Neural progenitor cell (in vitro differentiated cells): ENCODE measurements around the gene SCFD1. TPM values are rescaled to one million over a fixed set of nuclear protein-coding genes. Genes with fewer than 3 reads are reported as not detected.

Experiments used
- DNase-seq: peaks from one replicate; pipeline ENCODE4 v3.0.0-alpha.2; 2016; ENCODE audit warnings: low spot score
- H2AFZ ChIP-seq: fragments of 200-600 bp; sonication (generic); replicated peaks from 2 replicates; pipeline ENCODE4 v1.6.1; 2016; ENCODE audit warnings: antibody characterized with exemption
- H3F3A ChIP-seq: fragments of 200-600 bp; sonication (generic); 2 replicates; pipeline ENCODE4 v1.6.1; 2016; ENCODE audit warnings: antibody characterized with exemption, low read depth
- H3K27ac ChIP-seq: fragments of 200-600 bp; sonication (generic); 2 replicates; pipeline ENCODE4 v1.5.1; 2016; ENCODE audit warnings: mild to moderate bottlenecking
- H3K27me3 ChIP-seq: fragments of 200-600 bp; sonication (generic); 2 replicates; pipeline ENCODE4 v1.6.1; 2016; ENCODE audit warnings: mild to moderate bottlenecking, moderate library complexity
- H3K36me3 ChIP-seq: fragments of 200-600 bp; sonication (generic); 2 replicates; pipeline ENCODE4 v1.5.1; 2016
- H3K4me1 ChIP-seq: fragments of 200-600 bp; sonication (generic); 2 replicates; pipeline ENCODE4 v1.6.1; 2016; ENCODE audit warnings: mixed run types
- H3K4me2 ChIP-seq: fragments of 200-600 bp; sonication (generic); 2 replicates; pipeline ENCODE4 v1.6.1; 2016
- H3K4me3 ChIP-seq: fragments of 200-600 bp; sonication (generic); 2 replicates; pipeline ENCODE4 v1.5.1; 2016
- H3K79me2 ChIP-seq: fragments of 200-600 bp; sonication (generic); 2 replicates; pipeline ENCODE4 v1.6.1; 2016; ENCODE audit warnings: low read depth
- H3K9ac ChIP-seq: fragments of 200-600 bp; sonication (generic); 2 replicates; pipeline ENCODE4 v1.6.1; 2016
- H3K9me3 ChIP-seq: fragments of 200-600 bp; sonication (generic); 2 replicates; pipeline ENCODE4 v1.5.1; 2016; ENCODE audit warnings: low read depth
- H4K20me1 ChIP-seq: fragments of 200-600 bp; sonication (generic); 2 replicates; pipeline ENCODE4 v1.6.1; 2016; ENCODE audit warnings: low read depth
- H3K27ac Mint-ChIP-seq: 3 replicates; pipeline ENCODE4 v1.8.0; 2021; ENCODE audit warnings: mixed read lengths
- H3K27me3 Mint-ChIP-seq: 2 replicates; pipeline ENCODE4 v1.8.0; 2022; ENCODE audit warnings: low read depth, mild to moderate bottlenecking, inconsistent platforms, moderate library complexity, mixed read lengths; ENCODE audit not compliant: insufficient read depth
- H3K36me3 Mint-ChIP-seq: 3 replicates; pipeline ENCODE4 v1.8.0; 2021; ENCODE audit warnings: mixed read lengths
- H3K4me1 Mint-ChIP-seq: 3 replicates; pipeline ENCODE4 v1.8.0; 2021; ENCODE audit warnings: mixed read lengths
- H3K4me3 Mint-ChIP-seq: 3 replicates; pipeline ENCODE4 v1.8.0; 2021; ENCODE audit warnings: mild to moderate bottlenecking, moderate library complexity, mixed read lengths
- H3K9me3 Mint-ChIP-seq: 3 replicates; pipeline ENCODE4 v1.8.0; 2020; ENCODE audit warnings: mixed read lengths
- CTCF ChIP-seq: fragments of 200-600 bp; sonication (generic); IDR thresholded peaks from 2 replicates; pipeline ENCODE4 v1.5.1; 2017; ENCODE audit warnings: antibody characterized with exemption, mild to moderate bottlenecking
- EZH2 ChIP-seq: fragments of 200-600 bp; sonication (generic); IDR thresholded peaks from 2 replicates; pipeline ENCODE4 v1.6.1; 2017; ENCODE audit warnings: antibody characterized with exemption, mild to moderate bottlenecking, moderate library complexity
- EZH2phosphoT487 ChIP-seq: fragments of 200-600 bp; sonication (generic); IDR thresholded peaks from 2 replicates; pipeline ENCODE4 v1.6.1; 2017; ENCODE audit warnings: antibody characterized with exemption
- total RNA-seq: library from RNA; depleted of rRNA; stranded (reverse); fragments of >200 nt; gene quantifications from 2 replicates; pipeline ENCODE4 v1.2.3, GENCODE V29; 2015; ENCODE audit warnings: low replicate concordance

The SCFD1 gene
- total RNA-seq, 1 donor from 2014 or later, result 115 TPM

- Mint-ChIP-seq H3K36me3 (peaks cover 66% of the 10 kb centered on the region), H3K27ac (no peak overlapping the region), H3K4me3 (no peak overlapping the region), H3K27me3 (peaks cover 2% of the 10 kb centered on the region), H3K4me1 (no peaks in the 10 kb centered on the region), H3K9me3 (peaks cover 69% of the 10 kb centered on the region)
- Histone ChIP-seq H3K27me3 (no peaks in the 10 kb centered on the region), H3K79me2 (peaks cover 100% of the 10 kb centered on the region), H3K9ac (no peak overlapping the region), H3K9me3 (peaks cover 7% of the 10 kb centered on the region), H4K20me1 (peaks cover 44% of the 10 kb centered on the region), H3K27ac (no peak overlapping the region), H3K4me3 (no peak overlapping the region), H3K36me3 (peaks cover 14% of the 10 kb centered on the region), H3K4me1 (no peaks in the 10 kb centered on the region), H3F3A (no peaks in the 10 kb centered on the region), H3K4me2 (no peak overlapping the region), H2AFZ (no peak overlapping the region)
- DNase-seq, result no peak
- TF ChIP-seq CTCF (no peak), EZH2 (no peak), EZH2phosphoT487 (no peak)
Observed at GRCh38 chr14:30581283-30581625, 40.9 kb upstream of the SCFD1 start.

GRCh38 chr14:30582376-30582775, 39.7 kb upstream of the SCFD1 start:
- Mint-ChIP-seq H3K9me3 (peaks cover 64% of the 10 kb centered on the region), H3K4me3 (no peak overlapping the region), H3K4me1 (no peaks in the 10 kb centered on the region), H3K27ac (no peak overlapping the region), H3K36me3 (peaks cover 63% of the 10 kb centered on the region), H3K27me3 (peaks cover 2% of the 10 kb centered on the region)
- H4K20me1 ChIP-seq, result peaks cover 34% of the 10 kb centered on the region
- no peaks in the 10 kb centered on the region for H3F3A ChIP-seq
- H3K36me3 ChIP-seq, result peaks cover 14% of the 10 kb centered on the region
- H3K4me1 ChIP-seq, result no peaks in the 10 kb centered on the region
- no peak overlapping the region for H2AFZ ChIP-seq
- TF ChIP-seq EZH2phosphoT487 (no peak), EZH2 (no peak), CTCF (no peak)
- no peak overlapping the region for H3K9ac ChIP-seq
- no peak overlapping the region for H3K4me3 ChIP-seq
- peaks cover 100% of the 10 kb centered on the region for H3K79me2 ChIP-seq
- no peak overlapping the region for H3K4me2 ChIP-seq
- H3K27ac ChIP-seq, result no peak overlapping the region
- no peak for DNase-seq
- H3K9me3 ChIP-seq, result peaks cover 7% of the 10 kb centered on the region
- H3K27me3 ChIP-seq, result no peaks in the 10 kb centered on the region

- Histone ChIP-seq H3K4me2 (no peak overlapping the region), H2AFZ (no peak overlapping the region), H3K36me3 (peaks cover 22% of the 10 kb centered on the region), H4K20me1 (peaks cover 39% of the 10 kb centered on the region), H3K27ac (no peak overlapping the region), H3K9ac (no peak overlapping the region), H3K79me2 (peaks cover 100% of the 10 kb centered on the region), H3K27me3 (no peaks in the 10 kb centered on the region), H3F3A (no peaks in the 10 kb centered on the region), H3K4me3 (no peak overlapping the region), H3K4me1 (no peaks in the 10 kb centered on the region), H3K9me3 (peaks cover 7% of the 10 kb centered on the region)
- no peak for DNase-seq
- Mint-ChIP-seq H3K27ac (no peak overlapping the region), H3K4me3 (no peak overlapping the region), H3K4me1 (no peaks in the 10 kb centered on the region), H3K9me3 (peaks cover 50% of the 10 kb centered on the region), H3K27me3 (peaks cover 2% of the 10 kb centered on the region), H3K36me3 (peaks cover 55% of the 10 kb centered on the region)
- TF ChIP-seq EZH2phosphoT487 (no peak), CTCF (no peak), EZH2 (no peak)
Observed at GRCh38 chr14:30584058-30584630, 38.0 kb upstream of the SCFD1 start.
